Activated CD8-positive, alpha-beta T cell treated with anti-CD3 and anti-CD28 coated beads for 36 hours (primary cell): ENCODE measurements around the gene PRL. TPM values are rescaled to one million over a fixed set of nuclear protein-coding genes. Genes with fewer than 3 reads are reported as not detected.

ENCODE experiments used
- ATAC-seq: fragments of 200-7000 bp; cut with Tn5 transposase; one replicate; pipeline ENCODE4 v1.10.0; 2021; ENCODE audit warnings: mild to moderate bottlenecking, moderate library complexity
- CTCF ChIA-PET: fragments of 350-600 bp; sonication (Branson Sonifier 250); formaldehyde crosslinking; loops from one replicate; lab custom pipeline; 2021; ENCODE audit warnings: antibody characterized with exemption; lab: Charles Lee
- POLR2A ChIA-PET: fragments of 350-600 bp; sonication (Branson Sonifier 250); formaldehyde crosslinking; loops from one replicate; lab custom pipeline; 2021; ENCODE audit warnings: antibody characterized with exemption; lab: Charles Lee
- DNase-seq: peaks from one replicate; pipeline ENCODE4 v3.0.0-alpha.2; 2020
- H3K27ac Mint-ChIP-seq: one replicate; pipeline ENCODE4 v1.8.0; 2021; ENCODE audit warnings: mild to moderate bottlenecking, mixed read lengths
- H3K27me3 Mint-ChIP-seq: one replicate; pipeline ENCODE4 v1.8.0; 2021; ENCODE audit warnings: mixed read lengths
- H3K36me3 Mint-ChIP-seq: one replicate; pipeline ENCODE4 v1.8.0; 2021; ENCODE audit warnings: low read depth, mixed read lengths
- H3K4me1 Mint-ChIP-seq: one replicate; pipeline ENCODE4 v1.8.0; 2021; ENCODE audit warnings: low read depth, mixed read lengths
- H3K4me3 Mint-ChIP-seq: one replicate; pipeline ENCODE4 v1.8.0; 2021; ENCODE audit warnings: mild to moderate bottlenecking, moderate library complexity, mixed read lengths
- H3K9me3 Mint-ChIP-seq: one replicate; pipeline ENCODE4 v1.8.0; 2021; ENCODE audit warnings: mixed read lengths
- CTCF ChIP-seq: fragments of 200-600 bp; IDR thresholded peaks from one replicate; pipeline ENCODE4 v1.8.0; 2022; ENCODE audit warnings: antibody characterized with exemption, mild to moderate bottlenecking
- intact Hi-C: fragments of 100-400 bp; cut with micrococcal nuclease; formaldehyde crosslinking; loops from one replicate; pipeline ENCODE4 v1.10.0; 2022
- total RNA-seq, 2 experiments: library from RNA; stranded (reverse); gene quantifications; one replicate each; pipeline ENCODE4 v1.2.3, GENCODE V29; 2021

The PRL gene
- total RNA-seq, 2 experiments from 2014 or later = 0.52 to 0.60 TPM

GRCh38 chr6:22288721-22289120 is 8.1 kb downstream of the PRL start:
- no peak for TF ChIP-seq CTCF
- Mint-ChIP-seq H3K4me1 (no peaks in the 10 kb centered on the region), H3K4me3 (no peak overlapping the region), H3K9me3 (no peaks in the 10 kb centered on the region), H3K27ac (no peak overlapping the region), H3K36me3 (no peaks in the 10 kb centered on the region), H3K27me3 (no peaks in the 10 kb centered on the region)
- intact Hi-C loops = no loop called here
- CTCF ChIA-PET = no interaction called here
- ATAC-seq = no peak
- POLR2A ChIA-PET = no interaction called here
- no peak for DNase-seq

GRCh38 chr6:22284666-22285065 is 12.2 kb downstream of the PRL start:
- ChIA-PET CTCF (no interaction called here), POLR2A (no interaction called here)
- no peak for TF ChIP-seq CTCF
- Mint-ChIP-seq H3K36me3 (no peaks in the 10 kb centered on the region), H3K4me1 (no peaks in the 10 kb centered on the region), H3K27me3 (no peaks in the 10 kb centered on the region), H3K4me3 (no peak overlapping the region), H3K27ac (no peak overlapping the region), H3K9me3 (no peaks in the 10 kb centered on the region)
- DNase-seq (no peak), ATAC-seq (no peak)
- intact Hi-C loops = no loop called here

GRCh38 chr6:22281341-22282085 is 15.3 kb downstream of the PRL start:
- TF ChIP-seq CTCF = no peak
- no peak for ATAC-seq
- ChIA-PET CTCF (no interaction called here), POLR2A (no interaction called here)
- no peak overlapping the region for H3K27ac Mint-ChIP-seq
- no peaks in the 10 kb centered on the region for H3K4me1 Mint-ChIP-seq
- no peaks in the 10 kb centered on the region for H3K27me3 Mint-ChIP-seq
- peaks cover 7% of the 10 kb centered on the region for H3K9me3 Mint-ChIP-seq
- DNase-seq = no peak
- H3K36me3 Mint-ChIP-seq = no peaks in the 10 kb centered on the region
- intact Hi-C loops = no loop called here
- no peak overlapping the region for H3K4me3 Mint-ChIP-seq

DNA sequence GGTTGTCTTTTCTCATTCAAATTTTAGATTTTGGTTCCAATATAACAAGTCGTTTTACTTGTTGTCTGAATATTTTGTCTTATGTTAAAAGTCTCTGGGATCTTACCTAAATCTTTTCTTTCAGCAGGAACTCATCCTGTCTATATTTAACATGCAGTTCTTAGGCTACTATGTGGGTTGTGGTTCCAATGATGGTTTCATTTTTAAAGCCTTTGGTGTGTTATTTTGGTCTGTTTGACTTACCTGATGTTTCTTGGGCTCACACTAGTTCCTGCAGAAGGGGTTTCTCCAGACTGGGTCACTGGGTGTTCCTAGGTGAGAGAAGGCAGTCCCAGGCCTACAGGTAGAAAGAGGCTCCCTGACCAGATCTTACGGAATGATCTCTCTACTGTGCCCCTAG is 17.4 kb downstream of the PRL start:
- Mint-ChIP-seq H3K27me3 (no peaks in the 10 kb centered on the region), H3K4me3 (no peak overlapping the region), H3K36me3 (no peaks in the 10 kb centered on the region), H3K4me1 (no peaks in the 10 kb centered on the region), H3K9me3 (peaks cover 9% of the 10 kb centered on the region), H3K27ac (no peak overlapping the region)
- intact Hi-C loops = no loop called here
- TF ChIP-seq CTCF = no peak
- CTCF ChIA-PET = no interaction called here
- ATAC-seq = no peak
- POLR2A ChIA-PET = no interaction called here
- DNase-seq = no peak

DNA sequence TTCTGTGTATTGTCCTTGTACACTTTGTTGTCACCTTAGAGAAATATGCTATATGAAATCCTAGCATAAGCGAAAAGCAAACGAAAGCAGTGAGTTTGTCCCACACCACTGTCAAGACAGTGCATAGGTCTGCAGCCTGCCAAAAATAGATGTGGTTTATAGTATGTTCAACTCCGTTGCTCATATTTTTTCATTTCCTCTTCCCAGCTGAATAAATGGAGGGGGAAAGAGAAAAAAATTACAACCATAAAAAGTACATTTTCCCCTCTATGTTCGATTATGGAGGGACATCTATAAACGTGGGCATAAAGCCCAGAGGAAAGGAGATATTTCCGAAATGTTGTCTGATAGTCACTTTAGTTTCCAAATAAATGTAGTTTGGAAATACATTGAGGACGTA is 25.8 kb downstream of the PRL start:
- TF ChIP-seq CTCF = no peak
- DNase-seq (no peak), ATAC-seq (no peak)
- Mint-ChIP-seq H3K27me3 (no peaks in the 10 kb centered on the region), H3K36me3 (no peaks in the 10 kb centered on the region), H3K4me3 (no peak overlapping the region), H3K27ac (no peak overlapping the region), H3K4me1 (no peaks in the 10 kb centered on the region), H3K9me3 (peaks cover 2% of the 10 kb centered on the region)
- CTCF ChIA-PET = no interaction called here
- intact Hi-C loops = no loop called here
- POLR2A ChIA-PET = interaction anchor here (1.0 kb wide), 1 partner anchor 142 kb away, joined by 3 read pairs; no protein-coding TSS in a partner anchor
